NCI-H345 (cell line): Measurements from ENCODE around the gene LAS1L.
"Not testable (repeated sequence)": the region's sequence is repeated elsewhere in the genome, so short reads cannot be mapped to it uniquely, and the experiment has no call there.

Experiments
- DNase-seq: peaks from one replicate; lab custom pipeline; 2025; lab: John Stamatoyannopoulos, UW

Gene LAS1L

GRCh38 chrX:65517923-65518322, 16.7 kb downstream of the LAS1L start:
- DNase-seq: no peak

DNA sequence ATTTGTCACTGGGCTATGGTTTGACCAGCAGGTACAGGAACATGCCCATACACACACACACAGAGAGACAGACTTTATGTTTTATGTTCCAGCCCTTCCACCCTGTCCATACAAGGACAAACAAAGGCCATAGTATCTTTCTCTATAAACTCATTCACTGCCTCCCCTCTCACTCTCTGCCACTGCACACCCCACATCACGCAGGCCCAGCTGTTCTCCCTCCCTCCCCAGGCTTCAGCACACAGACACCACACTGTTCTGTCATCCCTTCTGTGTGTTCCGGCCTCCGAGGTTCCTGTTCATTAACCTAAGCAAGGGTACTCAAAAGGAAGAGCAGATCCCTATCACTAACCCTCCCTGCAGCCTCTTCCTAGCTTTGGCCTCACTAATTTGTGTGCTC, 17.8 kb downstream of the LAS1L start:
- DNase-seq: no peak

DNA sequence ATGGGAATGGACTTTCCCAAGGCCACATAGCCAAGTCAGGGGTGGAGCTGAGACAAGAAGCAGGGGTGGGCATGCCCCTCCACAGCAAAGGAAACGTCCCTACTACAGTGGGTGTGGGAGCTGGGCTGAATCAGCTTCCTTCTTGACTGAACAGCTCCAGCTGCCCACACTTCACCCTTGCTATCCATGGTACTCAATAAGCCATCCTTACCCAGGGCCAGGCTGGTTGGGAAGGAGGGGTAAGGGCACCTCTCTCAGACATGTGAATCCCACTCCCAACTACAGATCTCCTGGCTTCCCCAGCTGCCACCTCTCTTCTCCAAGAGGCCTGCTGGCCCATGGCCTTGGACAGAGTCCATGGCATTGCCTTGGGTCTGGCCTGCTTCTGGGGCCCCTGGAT, 21.0 kb downstream of the LAS1L start:
- DNase-seq: no peak

- no peak for DNase-seq
Measured at GRCh38 chrX:65509400-65509799, 25.2 kb downstream of the LAS1L start.

DNA sequence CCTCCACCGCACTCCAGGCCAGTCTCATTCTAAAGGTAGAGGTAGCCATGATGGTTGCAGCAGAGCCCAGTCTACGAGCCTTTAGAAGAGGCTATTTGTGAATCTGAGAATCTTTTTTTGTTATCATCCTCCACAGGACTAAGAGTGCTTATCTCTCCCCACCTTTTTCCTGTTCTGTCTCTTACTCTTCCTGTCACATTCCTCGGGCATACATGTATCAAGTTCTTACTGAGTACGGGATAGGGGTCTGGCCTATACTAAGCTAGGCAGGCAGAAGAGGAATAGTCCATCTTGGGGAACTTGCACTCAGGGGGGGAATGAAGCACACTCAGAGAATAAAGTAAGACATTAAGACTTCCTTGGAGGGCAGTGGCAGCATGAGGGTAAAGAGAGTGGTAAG, 25.7 kb downstream of the LAS1L start:
- DNase-seq: no peak

GRCh38 chrX:65502618-65503017, 32.0 kb downstream of the LAS1L start:
- DNase-seq: no peak

- no peak for DNase-seq
Measured at GRCh38 chrX:65493431-65493830, 41.2 kb downstream of the LAS1L start.

- no peak for DNase-seq
Measured at GRCh38 chrX:65491620-65492019, 43.0 kb downstream of the LAS1L start.

DNA sequence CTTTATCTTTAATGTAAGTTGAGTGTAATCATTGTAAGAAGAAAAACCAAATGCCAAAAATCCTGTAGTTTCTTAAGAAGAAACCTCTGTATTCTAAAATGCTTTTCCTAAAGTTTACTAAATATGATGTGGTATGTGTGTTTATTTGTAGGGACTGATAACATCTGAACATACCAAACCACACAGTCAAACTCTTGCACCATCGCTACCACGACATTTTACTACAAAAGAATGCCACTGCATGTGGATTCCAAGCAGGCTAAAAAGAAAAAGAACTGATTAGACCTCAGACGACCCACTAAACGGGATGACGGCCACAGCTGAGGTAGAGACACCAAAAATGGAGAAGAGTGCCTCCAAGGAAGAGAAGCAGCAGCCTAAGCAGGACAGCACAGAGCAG, 46.1 kb downstream of the LAS1L start:
- no peak for DNase-seq

- DNase-seq: no peak
Measured at GRCh38 chrX:65480960-65481359, 53.6 kb downstream of the LAS1L start.

DNA sequence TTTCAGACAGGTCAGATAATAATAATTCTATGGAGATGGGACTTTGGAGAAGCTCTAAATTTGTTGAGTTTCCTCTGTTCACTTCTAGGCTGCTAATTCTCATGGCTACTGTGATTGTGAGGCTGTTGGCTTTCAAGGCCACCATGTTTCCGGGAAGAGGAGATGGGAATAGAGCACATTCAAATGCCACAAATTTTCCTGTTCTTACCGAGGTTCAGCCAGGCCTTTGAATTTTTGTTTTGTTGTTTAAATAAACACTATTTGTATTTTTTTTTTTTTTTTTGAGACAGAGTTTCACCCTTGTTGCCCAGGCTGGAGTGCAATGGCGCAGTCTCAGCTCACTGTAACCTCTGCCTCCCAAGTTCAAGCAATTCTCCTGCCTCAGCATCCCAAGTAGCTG, 55.5 kb downstream of the LAS1L start:
- not testable (repeated sequence) for DNase-seq

DNA sequence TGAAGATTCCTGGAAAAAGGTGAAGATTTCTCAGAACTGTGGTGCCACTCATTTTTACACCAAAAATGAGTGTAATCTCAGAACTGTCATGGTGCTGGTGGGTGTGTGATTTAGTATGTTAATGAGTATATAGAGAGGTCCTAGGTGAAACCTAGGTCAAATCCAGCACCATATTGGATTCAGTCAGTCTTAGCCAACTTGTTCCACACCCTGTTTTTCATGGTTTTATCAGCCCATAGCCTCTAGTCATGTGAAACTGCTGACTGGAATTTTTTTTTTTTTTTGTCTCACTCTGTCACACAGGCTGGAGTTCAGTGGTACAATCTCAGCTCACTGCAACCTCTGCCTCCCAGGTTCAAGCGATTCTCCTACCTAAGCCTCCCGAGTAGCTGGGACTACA, 58.0 kb downstream of the LAS1L start:
- DNase-seq: no peak

DNA sequence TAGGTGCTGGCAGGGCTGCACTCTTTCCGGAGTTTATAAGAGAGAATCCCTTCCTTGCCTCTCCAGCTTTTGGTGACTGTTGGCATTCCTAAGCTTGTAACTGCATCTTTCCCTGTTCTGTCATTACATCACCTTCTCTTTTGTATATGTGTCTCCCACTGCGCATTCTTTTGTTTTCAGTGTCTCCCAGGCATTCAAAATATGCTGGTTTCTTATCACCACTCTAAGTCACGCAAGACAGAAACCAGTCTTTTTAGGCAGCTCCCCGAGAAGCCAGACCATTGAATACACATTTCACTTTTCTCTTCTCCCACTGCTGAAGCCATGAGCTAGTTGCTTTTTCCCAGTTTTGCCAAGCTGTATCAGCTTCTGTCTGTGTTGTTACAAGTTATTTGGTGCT, 71.0 kb downstream of the LAS1L start:
- no peak for DNase-seq
